T-helper 1 cell treated with Interleukin-12 subunit alpha and Interleukin-12 subunit beta and Interleukin-4 antibody, amounts not matched to agents 30 ng/mL and 1 ng/mL, for 36 hours (primary cell): ENCODE data around the gene DIS3L2. TPM values are rescaled to one million over a fixed set of nuclear protein-coding genes. Genes with fewer than 3 reads are reported as not detected.

Experiments used
- intact Hi-C: fragments of 100-400 bp; cut with micrococcal nuclease; formaldehyde crosslinking; loops from one replicate; pipeline ENCODE4 v1.15.1; 2024
- total RNA-seq: library from RNA; stranded (reverse); gene quantifications from 2 replicates; pipeline ENCODE4 v1.2.3, GENCODE V29; 2022

The DIS3L2 gene
- total RNA-seq, 1 donor from 2014 or later, result 45.6 TPM

DNA sequence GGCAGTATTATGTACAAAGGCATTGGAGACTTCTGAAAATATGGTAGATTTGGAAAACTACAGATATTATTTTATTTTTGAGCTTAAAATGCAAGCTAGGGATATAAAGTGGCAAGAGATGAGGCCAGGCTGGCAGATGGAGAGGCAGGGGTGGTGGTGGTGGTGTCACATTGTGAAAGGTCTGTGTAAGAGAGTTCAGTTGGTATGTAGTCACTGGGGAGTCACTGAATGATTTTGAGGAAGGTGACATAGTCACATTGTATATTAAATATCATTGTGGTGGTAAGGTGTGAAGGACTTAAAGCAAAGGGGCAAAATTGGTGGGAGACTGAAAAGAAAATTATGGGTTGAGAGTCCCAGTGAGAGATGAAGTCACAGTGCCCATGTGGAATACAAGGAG lies 82.5 kb downstream of the DIS3L2 start:
- intact Hi-C loops, result no loop called here

- intact Hi-C loops, result no loop called here
These were observed 87.8 kb downstream of the DIS3L2 start for GRCh38 chr2:232049350-232049749.

DNA sequence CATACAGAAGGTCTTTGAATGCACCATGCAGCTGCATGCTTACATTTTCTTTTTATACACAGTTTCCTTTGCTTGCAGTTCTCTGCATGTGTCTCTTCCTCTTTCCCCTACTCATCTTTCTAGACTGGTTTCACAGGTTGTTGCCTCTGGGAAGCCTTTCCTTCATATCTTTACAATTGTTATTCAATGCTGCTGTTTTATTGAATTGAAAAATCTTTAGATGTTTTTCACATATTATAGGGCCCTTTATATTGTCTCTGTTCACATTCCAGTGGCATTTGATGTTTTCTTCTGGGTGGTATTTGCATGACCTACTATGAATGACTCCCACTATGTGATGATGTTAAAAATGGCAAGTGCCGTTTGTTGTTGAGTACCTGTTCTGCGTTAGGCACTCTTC lies 91.1 kb downstream of the DIS3L2 start:
- intact Hi-C loops, result no loop called here

- intact Hi-C loops, result no loop called here
These were observed 92.3 kb downstream of the DIS3L2 start for GRCh38 chr2:232053777-232054176.

- intact Hi-C loops, result loop anchor here (2.0 kb wide), 1 partner anchor 31 kb away; no protein-coding TSS in a partner anchor
These were observed 96.8 kb downstream of the DIS3L2 start for GRCh38 chr2:232058063-232058877.

- intact Hi-C loops, result loop anchor here (2.0 kb wide), 1 partner anchor 32 kb away; no protein-coding TSS in a partner anchor
These were observed 97.4 kb downstream of the DIS3L2 start for GRCh38 chr2:232058931-232059330.

DNA sequence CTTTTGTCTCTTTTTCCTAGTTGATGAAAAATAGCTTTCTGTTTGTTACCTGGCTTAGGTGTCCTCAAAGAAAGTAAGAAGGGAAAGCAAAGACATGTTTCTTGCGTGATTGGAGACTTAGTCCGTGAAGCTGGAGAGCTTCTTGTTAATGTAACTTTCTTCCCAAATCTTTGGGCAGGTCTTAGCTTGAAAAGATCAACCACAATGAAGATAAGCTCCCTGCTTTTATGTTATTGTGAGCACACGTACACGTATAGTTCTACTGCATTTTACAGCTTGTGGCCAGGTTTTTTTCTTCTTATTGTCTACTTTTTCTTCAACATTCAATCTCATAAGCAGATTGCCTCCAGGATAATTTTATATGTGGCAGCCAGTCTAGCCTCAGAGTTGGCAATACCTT lies 99.8 kb downstream of the DIS3L2 start:
- intact Hi-C loops, result no loop called here

DNA sequence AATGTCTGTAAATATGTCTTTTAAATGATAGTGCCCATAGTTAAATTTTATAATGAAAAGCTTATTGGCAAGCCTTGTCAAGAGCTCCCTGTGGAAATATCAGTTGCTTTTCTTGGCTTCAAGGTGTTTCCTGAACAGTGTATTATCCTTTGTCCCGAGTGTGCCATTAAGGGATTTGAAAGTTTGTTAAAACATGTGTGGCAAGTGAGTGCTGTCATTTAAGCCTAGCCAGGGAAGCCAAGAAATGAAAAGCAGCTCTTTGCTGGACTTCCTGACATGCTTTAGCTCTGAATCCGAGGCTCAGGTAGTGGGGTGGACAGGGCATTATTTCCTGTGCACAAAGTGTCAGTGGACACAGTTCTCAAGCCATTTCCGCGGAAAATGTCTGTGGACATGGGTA lies 111.5 kb downstream of the DIS3L2 start:
- intact Hi-C loops, result no loop called here

DNA sequence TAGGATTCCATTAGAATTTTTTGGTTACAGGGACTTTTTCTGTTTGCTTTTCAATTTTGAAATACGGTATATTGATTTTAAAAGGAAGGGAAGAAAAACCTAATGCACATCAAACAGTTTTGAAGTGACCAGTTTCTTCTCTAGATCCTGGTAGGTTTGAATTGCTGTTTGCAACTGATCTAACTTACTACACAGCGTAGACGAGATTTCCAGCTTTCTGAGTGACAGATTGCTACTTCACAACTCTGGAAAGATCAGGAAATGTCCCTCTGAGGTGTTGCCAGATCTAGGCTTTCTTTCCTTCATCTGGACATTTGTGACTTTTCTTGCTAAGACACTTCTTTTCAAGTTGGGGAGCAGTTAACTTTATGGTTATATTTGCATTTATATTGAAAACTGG lies 112.2 kb downstream of the DIS3L2 start:
- intact Hi-C loops, result no loop called here

DNA sequence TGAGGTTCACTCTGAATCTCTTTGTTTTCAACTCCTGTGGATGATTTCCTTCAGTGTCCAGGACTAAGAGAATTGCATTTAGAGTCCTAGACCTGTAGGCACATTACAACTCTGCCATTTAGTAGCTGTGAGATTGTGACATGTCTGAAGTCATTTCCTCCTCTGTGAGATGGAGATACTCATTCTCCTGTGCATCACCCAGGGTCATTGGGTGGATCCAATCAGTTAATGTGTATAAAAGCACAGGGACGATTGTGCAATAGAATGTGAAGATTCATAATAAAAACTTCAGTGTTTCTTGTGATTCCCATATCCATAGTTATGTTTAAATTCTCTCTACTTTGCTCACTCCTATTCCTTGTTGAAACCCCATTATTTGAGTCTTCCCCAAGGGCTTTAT lies 113.6 kb downstream of the DIS3L2 start:
- intact Hi-C loops, result no loop called here

DNA sequence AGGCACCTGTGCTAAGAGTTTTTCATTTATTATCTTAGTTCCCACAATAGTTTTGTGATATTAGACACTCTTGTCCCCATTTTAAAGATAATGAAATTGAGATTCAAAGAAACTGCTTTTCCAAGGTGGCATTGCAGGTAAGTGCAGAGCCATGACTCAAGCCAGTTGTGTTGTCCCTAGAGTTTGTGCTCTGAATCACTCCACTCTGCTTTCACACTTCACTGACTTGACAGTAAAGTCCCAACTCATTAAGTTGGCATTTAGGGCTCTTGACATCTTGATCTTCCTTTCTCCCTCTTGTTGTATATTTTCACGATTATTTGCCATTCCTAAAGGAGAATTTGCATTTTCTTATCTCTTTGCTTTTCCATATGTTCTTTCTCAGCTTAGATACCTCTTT lies 114.3 kb downstream of the DIS3L2 start:
- intact Hi-C loops, result no loop called here

DNA sequence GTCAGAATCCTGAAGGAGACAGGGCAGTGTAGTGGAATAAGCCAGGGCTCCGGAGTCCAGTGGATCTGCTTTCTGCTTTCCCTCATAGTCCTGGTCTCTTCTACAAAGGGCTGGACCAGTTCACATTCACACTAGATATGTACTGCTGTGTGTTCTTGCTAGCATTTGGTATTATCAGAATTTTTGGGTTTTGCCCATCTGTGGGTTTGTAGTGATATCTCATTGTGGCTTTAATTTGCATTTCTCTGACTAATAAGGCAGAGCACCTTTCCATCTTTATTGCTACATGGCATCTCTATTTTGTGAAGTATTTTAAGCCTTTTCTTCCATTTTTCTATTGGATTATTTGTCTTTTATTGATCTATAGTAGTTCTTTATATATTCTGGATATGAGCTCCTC lies 114.8 kb downstream of the DIS3L2 start:
- intact Hi-C loops, result no loop called here

DNA sequence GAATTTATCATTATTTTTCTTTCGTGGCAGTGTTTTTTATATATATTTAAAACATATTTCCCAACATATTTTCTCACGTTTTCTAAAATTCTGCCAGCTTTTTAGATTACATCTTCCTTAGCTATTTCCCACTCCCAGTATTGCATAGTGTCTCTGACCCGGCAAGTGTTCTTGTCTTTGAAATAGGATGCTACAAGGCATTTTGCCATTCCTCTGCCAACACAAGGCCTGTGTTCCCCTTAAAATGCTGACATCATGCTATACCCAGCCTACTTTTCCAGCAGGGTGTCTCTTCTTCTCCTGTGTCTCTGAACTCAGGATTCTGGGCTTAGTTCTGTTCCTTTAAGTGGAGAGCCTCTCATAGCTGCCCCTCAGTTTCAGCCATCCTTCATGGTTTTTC lies 115.2 kb downstream of the DIS3L2 start:
- intact Hi-C loops, result no loop called here

DNA sequence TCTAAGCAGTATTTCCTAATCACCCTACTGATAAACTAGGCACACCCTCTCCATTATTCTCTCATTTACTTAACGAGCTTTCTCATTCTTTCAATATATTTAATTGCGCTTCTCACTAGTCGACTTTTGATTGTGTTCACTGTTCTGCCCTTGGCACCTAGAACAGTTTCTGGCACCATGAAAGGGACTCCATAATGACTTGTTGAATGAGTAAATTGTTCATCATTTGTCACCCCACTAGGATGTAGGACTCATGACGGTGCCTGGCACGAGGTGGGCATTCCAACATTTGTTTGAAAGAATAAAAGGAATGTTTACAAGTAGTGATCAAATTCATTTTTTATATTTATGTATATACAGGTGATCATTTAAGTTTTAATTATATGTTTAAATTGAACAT lies 123.7 kb downstream of the DIS3L2 start:
- intact Hi-C loops, result no loop called here

- intact Hi-C loops, result no loop called here
These were observed 124.4 kb downstream of the DIS3L2 start for GRCh38 chr2:232085826-232086425.

- intact Hi-C loops, result no loop called here
These were observed 127.3 kb downstream of the DIS3L2 start for GRCh38 chr2:232088771-232089170.

- intact Hi-C loops, result no loop called here
These were observed 132.7 kb downstream of the DIS3L2 start for GRCh38 chr2:232094201-232094600.

DNA sequence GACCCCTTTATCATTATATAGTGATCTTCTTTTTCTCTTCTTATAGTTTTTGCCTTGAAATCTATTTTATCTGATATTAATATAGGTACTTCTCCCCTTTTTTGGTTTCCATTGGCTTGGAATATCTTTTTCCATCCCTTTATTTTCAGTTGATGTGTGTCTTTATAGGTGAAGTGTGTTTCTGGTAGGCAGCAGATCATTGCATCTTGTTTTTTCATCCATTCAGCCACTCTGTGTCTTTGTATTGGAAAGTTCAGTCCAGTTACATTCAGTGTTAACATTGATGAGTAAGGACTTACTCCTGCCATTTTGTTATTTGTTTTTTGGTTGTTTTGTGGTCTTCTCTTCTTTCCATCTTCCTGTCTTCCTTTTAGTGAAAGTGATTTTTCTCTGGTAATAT lies 133.4 kb downstream of the DIS3L2 start:
- intact Hi-C loops, result no loop called here

DNA sequence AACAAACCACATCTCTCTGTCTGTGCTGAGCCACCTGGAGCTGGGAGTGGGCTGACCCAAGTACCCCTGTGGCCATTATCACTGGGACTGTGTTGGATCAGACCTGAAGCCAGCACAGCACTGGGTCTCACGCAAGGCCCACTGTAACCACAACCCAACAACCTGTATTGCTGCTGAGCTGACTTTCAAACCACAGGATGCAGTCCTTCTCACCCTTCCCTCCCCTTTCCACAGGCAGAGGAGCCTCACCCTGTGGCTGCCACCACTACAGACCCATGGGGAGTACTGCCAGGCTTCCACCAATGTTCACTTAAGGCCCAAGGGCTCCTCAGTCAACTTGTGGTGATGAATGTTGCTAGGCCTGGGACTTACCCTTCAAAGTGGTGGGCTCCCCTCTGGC lies 135.7 kb downstream of the DIS3L2 start:
- intact Hi-C loops, result no loop called here

- intact Hi-C loops, result no loop called here
These were observed 136.2 kb downstream of the DIS3L2 start for GRCh38 chr2:232097758-232098157.

DNA sequence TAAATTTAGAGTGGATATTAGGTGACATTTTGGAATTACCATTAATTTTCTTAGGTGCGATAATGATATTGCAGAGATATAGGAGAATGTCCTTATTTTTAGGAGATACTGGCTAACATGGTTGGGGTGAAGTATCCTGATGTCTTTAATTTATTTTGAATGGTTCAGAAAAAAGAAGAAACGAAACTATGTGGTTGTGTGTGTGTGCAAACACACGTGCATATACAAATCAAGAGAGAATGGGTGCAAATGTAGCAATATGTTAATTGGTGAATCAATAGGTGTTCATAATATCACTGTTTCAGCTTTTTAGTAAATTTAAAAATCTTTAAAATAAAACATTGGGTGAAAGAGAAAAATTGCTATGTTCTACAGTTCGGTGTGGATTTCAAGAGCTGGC lies 140.9 kb downstream of the DIS3L2 start:
- intact Hi-C loops, result no loop called here

- intact Hi-C loops, result no loop called here
These were observed 141.7 kb downstream of the DIS3L2 start for GRCh38 chr2:232103140-232103737.
